ENCODE data around the gene WDR33. TPM values are rescaled to one million over a fixed set of nuclear protein-coding genes. Genes with fewer than 3 reads are reported as not detected.

The WDR33 gene
- total and polyA plus RNA-seq, 8 donors, result 7.9 to 99.9 (median 20.3) TPM

GRCh38 chr2:127695491-127696472, 115.2 kb downstream of the WDR33 start:
- TF ChIP-seq EP300 (IDR thresholded peaks at IDR 0.05), result no peak
- peak in 5 of 7 experiments; percentile 10 to 54 (median 33) for TF ChIP-seq CTCF (IDR thresholded peaks at IDR 0.05)
- TF ChIP-seq POLR2A (IDR thresholded peaks at IDR 0.05), result no peak
- TF ChIP-seq POLR2AphosphoS5 (IDR thresholded peaks at IDR 0.05), result no peak
- Histone ChIP-seq H3K9me3 (peaks cover 5 to 7% (median 5%) of the 10 kb centered on the region in 4 donors), H3K27ac (peak overlapping the region in 4 of 5 donors; percentile 24 to 77 (median 30)), H3K27me3 (no peaks in the 10 kb centered on the region), H3K4me3 (peak overlapping the region; percentile 31 to 42 (median 38)), H3K4me1 (peaks cover 4 to 20% (median 13%) of the 10 kb centered on the region in 4 donors), H3K36me3 (no peaks in the 10 kb centered on the region)
- DNase-seq, result peak; percentile 48 to 88
- intact Hi-C loops (cut with DNase I; ENCODE audit: low total_unique reads), result no loop called here
- 30 to 33% (median 31%) methylated on average over 36 to 52 of the region's 52 CpGs for WGBS, 5 donors

- H3K4me3 ChIP-seq, result peak overlapping the region in 2 of 4 donors; percentile 31 to 39
- intact Hi-C loops (cut with DNase I; ENCODE audit: low total_unique reads), result no loop called here
- DNase-seq, result no peak
- H3K9me3 ChIP-seq, result peaks cover 7 to 15% (median 11%) of the 10 kb centered on the region in 4 donors
- H3K27me3 ChIP-seq, result no peaks in the 10 kb centered on the region
- H3K27ac ChIP-seq, result peak overlapping the region in 3 of 5 donors; percentile 24 to 77 (median 26)
- H3K36me3 ChIP-seq, result no peaks in the 10 kb centered on the region
- TF ChIP-seq POLR2A (IDR thresholded peaks at IDR 0.05), result no peak
- no peak for TF ChIP-seq POLR2AphosphoS5 (IDR thresholded peaks at IDR 0.05)
- TF ChIP-seq EP300 (IDR thresholded peaks at IDR 0.05), result no peak
- TF ChIP-seq CTCF (IDR thresholded peaks at IDR 0.05), result no peak
- WGBS, 5 donors, result 82 to 90% (median 88%) methylated on average over 9 of the region's 9 CpGs
- H3K4me1 ChIP-seq, result peaks cover 4 to 14% (median 7%) of the 10 kb centered on the region in 4 donors
These were observed 116.0 kb downstream of the WDR33 start for GRCh38 chr2:127694986-127695385.

GRCh38 chr2:127690696-127691095, 120.3 kb downstream of the WDR33 start:
- no peak for DNase-seq
- intact Hi-C loops (cut with DNase I; ENCODE audit: low total_unique reads), result no loop called here
- peaks cover 4 to 8% (median 6%) of the 10 kb centered on the region in 4 donors for H3K4me1 ChIP-seq
- 82 to 94% (median 85%) methylated on average over 2 of the region's 2 CpGs for WGBS, 5 donors
- H3K27ac ChIP-seq, result no peak overlapping the region
- no peak overlapping the region for H3K4me3 ChIP-seq
- H3K9me3 ChIP-seq, result peaks cover 7 to 15% (median 11%) of the 10 kb centered on the region in 4 donors
- H3K36me3 ChIP-seq, result no peaks in the 10 kb centered on the region
- TF ChIP-seq CTCF (IDR thresholded peaks at IDR 0.05) (no peak), POLR2AphosphoS5 (IDR thresholded peaks at IDR 0.05) (no peak), EP300 (IDR thresholded peaks at IDR 0.05) (no peak), POLR2A (IDR thresholded peaks at IDR 0.05) (no peak)
- H3K27me3 ChIP-seq, result no peaks in the 10 kb centered on the region

GRCh38 chr2:127688405-127688804, 122.6 kb downstream of the WDR33 start:
- no peak overlapping the region for H3K27ac ChIP-seq
- H3K4me1 ChIP-seq, result peaks cover 0 to 9% (median 6%) of the 10 kb centered on the region in 4 donors
- no peak for DNase-seq
- no peaks in the 10 kb centered on the region for H3K27me3 ChIP-seq
- no peak overlapping the region for H3K4me3 ChIP-seq
- TF ChIP-seq POLR2AphosphoS5 (IDR thresholded peaks at IDR 0.05), result no peak
- TF ChIP-seq EP300 (IDR thresholded peaks at IDR 0.05), result no peak
- TF ChIP-seq POLR2A (IDR thresholded peaks at IDR 0.05), result no peak
- H3K36me3 ChIP-seq, result no peaks in the 10 kb centered on the region
- intact Hi-C loops (cut with DNase I; ENCODE audit: low total_unique reads), result no loop called here
- peaks cover 7 to 15% (median 11%) of the 10 kb centered on the region in 4 donors for H3K9me3 ChIP-seq
- WGBS, 5 donors, result 57 to 77% (median 74%) methylated on average over 1 of the region's 1 CpG
